HuH-7.5 (cell line): ENCODE data around the gene SLC25A1.

Experiments
- DNase-seq: peaks from one replicate; pipeline ENCODE4 v3.0.0; 2011; ENCODE audit warnings: low spot score

Gene SLC25A1

DNA sequence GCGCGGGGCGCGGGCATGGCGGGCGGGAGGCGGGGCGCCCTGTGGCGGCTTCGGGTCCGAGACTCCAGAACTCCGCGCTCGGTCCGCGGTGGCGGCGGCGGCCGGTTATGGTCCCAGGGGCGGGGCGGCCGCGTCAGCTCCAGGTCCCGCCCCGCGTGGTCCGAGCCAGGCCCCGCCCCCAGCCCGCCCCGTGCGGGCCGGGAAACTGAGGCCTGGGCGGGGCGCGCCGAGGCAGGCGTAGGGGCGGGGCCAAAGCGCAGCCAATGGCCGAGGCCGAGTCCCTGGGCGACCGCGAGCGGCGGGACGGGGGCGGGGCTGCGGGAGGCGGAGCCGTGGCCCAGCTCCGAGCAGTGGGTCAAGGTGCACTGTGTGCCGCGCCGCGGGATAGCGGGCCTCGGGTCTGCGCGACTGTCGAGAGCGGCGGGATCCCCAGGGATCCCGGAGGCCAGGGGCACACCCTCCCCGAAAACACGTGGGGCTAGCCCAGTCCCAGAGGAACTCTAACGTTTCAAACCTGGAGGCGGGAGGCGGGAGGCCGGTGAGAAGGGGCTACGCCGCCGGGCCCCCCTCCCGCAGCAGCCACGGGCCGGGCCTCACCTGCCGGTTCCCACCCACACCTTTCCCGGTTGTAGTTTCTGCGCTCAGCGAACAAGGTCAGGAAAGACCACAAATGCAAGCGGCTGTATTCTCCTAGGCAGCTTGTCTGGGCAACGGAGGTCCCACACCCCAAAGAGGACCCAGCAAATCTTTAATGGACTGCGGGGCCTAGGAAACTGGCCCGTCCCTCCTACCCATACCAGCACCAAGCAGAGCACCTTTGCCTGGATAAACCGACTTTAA lies at the start of gene SLC25A1:
Gene SLC25A1, minus strand, starts transcription at position 80 of the 840 bp plus-strand sequence. Its CDS starts 63 bp downstream, at position 17.
- DNase-seq: peak; percentile 91

DNA sequence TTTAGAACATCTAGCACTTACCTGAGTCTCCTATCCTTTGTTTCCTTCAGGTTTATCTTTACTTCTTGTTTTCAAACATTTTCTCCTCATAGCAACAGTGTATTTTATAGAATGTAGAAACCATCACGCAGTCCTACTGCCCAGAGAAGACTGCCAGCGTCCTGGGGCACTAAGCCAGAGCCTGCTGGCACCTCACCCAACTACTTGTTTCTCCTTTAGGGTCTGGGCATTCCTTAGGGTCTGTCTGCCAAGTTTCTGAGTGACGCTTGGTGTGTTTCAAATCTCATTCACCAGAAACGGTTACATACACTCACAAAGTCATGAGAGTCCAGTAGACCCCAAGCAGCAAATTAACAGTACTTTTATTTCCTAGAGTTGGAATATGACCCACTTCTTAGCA lies 49.6 kb upstream of the SLC25A1 start:
- no peak for DNase-seq

DNA sequence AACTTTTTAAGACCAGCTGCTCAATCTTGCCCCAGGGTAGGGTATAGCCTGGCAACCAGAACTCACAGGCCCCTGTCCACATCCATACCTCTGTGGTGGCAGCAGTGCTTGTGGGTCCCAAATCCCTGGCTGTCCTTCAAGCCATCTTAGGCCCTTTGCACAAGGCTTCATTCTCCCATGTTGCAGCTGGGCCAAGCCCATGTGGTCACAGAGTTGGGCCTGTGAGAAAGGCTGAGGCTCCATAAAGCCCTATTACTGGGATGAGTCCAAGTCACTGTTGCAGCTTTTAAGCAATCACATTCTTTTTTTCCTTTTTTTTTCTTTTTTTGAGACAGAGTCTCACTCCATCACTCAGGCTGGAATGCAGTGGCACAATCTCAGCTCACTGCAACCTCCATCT lies 47.9 kb upstream of the SLC25A1 start:
- DNase-seq: no peak

DNA sequence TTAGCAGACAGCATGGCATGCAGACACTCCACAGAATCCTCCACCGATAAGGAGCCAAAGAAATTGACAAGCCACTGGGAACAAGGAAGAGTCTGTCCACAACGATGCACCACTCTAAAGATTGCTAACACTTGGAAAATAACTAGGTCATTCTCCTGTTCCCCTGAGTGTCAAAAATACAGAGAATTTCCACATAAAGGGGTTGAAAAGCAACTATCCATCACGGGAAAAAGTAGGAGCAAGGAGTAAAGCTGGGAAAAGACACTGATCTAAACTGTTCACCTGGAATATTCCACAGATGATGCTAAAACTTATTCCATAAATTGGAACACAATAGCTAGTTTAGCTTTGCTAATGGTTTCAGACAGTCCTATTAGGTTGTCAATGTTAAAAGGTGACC lies 47.0 kb upstream of the SLC25A1 start:
- DNase-seq: no peak

DNA sequence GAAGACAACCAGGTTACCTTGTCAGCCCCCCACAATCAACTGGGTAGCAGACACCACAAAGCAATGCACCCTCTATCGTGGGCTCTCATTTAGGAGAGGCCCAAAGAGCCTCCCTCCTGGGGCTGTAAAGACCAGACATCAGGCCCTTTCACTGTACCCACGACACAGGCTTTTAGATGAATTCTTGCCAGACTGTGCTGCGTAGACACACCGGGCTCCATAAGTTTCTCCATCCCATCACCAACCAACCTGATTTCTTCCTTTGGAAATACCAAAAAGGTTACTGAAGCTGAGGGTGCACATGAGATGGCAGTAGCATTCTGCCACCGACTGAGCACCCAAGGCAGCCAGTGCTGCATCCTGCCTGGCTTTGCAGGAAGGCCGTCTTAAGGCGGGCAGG lies 46.4 kb upstream of the SLC25A1 start:
- DNase-seq: no peak

DNA sequence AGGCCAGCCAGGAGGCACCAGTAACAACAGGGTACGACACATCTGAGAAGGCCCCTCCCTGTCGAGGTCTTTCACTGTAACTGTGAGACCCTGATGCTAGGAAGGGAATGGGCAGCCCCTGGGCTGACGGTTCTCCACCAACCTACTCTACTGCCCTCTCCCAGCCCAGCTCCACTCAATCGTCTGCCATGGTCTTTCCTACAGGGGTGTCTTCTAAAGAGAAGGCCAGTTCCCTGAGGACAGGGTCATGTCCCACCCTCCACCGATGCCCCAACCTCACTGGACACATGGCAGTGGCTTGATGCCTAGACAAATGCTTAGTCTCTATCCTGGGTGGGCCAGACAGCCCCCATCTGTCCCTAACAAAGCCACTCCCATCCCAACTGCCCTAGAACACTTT lies 46.0 kb upstream of the SLC25A1 start:
- no peak for DNase-seq

DNA sequence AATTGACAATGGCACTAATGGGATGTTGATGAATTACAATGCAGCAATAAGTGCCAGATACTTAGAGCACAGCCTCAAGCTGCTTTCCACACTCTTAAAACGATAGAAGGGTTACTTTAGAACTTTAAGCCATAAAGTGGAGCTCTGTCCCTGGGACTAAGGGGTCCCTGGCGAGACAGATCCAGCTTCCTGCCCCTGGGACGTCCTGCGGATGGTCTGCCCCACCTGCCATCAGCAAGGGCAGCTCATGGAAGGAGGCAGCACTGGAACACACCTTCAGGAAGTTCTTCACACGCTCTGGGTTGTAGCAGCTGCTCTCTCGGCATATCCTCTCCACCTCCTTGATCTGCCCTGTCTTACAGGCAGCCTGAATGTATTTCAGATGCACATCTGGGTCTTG lies 45.1 kb upstream of the SLC25A1 start:
- no peak for DNase-seq

DNA sequence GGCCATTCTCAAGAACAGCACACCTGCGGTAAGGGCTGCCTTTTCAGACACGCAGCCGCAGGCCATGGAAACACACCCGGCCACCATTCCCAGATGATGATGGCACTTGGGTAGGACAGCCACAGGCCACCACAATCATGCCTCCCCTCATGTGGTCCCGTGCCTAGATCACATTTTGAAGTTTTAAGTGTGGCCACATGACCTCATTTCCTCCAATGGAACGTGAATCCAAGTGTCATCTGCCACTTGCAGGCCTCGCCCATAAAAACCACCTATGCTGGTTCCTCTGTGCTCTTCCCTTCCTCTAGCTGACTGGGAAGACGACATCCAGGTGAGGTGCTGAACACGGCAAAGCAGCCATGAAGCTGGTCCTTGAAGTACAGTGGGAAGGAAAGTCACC lies 44.6 kb upstream of the SLC25A1 start:
- no peak for DNase-seq

DNA sequence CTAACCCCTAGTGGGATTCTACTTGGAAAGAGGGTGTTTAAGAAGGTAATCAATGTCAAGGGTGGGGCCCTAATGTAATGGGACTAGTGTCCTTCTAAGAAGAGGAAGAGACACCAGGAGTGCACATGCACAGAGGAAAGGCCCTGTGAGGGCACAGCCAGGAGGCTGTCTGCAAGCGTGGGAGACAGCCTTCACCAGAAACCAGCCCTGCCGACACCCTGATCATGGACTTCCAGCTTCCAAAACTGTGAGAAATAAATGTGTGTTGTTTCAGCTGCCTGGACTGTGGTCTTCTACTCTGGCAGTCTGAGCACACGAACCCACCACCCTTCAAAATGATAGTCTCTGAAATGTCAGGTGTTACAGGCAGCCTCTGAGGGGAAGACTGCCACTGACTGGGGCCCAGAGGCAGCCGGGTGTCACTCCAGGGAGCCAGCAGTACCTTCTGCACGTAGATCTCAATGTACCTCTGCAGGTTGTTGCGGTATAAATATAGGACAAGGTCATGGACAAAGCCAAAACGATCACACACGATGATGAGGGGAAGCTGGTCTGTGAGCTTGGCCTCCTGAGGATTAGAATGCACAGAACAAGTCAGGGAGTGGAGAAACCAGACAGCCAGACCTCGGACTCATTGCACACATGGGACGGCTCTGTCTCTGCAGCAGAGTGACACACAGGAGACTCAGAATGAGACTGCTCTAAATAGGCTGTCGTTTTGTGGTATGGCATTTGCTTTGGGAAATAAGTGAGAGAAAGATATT lies 43.9 kb upstream of the SLC25A1 start:
- DNase-seq: no peak

DNA sequence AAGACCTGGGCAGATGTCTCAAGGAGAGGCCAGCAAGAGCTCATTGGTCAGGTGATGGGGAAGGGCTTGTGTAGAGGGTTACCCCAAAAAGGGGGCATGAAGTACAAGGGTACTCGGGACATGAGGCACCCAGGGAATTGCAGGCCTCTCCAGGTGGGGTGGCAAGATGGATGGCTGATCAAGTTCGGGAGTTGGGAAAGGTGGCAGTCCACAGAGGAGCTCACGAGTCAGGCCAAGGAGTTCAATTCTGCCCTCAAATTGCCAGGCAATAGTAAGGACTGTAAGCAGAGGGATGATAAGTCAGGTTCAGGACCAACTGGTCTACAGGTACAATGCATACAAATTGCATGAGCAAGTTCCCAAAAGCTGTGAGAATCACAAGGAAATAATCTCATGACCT lies 42.3 kb upstream of the SLC25A1 start:
- no peak for DNase-seq

DNA sequence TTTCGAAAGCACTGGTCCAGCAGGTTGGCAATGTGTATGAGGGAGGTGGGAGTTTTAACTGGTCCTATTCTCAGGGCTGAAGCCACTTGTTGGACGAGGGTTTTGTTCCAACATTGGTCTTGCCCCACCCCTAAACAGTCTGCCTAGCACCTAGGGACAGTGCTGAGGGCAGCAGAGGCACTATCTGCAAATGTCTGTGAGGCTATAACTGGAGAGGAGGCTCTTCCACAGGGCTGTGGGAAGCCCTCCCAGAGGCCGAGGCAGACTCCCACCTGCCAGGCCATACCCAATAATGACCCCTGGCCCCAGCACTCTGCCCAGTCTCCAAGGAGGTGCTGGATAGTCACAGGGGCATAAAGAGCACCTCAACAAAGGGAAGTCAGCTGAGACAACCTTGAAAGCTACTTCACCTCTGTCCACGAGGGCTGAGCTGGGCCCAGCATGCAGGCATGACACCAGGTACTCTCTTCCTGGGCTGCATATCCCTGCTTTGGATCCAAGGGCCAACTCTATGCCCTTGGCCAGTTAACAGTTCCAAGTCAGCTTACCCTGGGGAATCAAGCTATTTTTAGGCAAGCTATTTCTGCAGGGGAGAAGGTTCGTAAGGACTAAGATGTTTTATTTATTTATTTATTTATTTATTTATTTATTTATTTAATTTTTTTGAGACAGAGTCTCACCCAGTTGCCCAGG lies 40.2 kb upstream of the SLC25A1 start:
- DNase-seq: no peak

DNA sequence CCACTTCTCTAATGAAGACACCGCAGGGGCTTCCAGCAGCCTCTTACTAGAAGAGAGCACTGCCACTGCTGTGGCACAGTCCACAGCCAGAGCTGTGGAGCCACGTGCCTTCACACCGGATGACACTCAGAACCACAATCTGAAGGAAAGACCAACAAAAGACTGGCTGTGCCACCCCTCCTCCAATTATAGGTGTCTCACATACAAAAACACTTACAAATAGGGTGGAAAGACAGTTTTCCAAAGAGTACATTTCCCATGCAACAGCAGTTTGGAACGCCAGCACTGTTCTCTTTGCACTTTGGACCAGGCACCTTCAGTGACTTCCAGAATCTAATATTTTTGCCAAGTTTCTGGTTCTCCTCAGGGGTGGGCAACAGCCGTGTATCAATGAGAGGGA lies 38.0 kb upstream of the SLC25A1 start:
- no peak for DNase-seq

DNA sequence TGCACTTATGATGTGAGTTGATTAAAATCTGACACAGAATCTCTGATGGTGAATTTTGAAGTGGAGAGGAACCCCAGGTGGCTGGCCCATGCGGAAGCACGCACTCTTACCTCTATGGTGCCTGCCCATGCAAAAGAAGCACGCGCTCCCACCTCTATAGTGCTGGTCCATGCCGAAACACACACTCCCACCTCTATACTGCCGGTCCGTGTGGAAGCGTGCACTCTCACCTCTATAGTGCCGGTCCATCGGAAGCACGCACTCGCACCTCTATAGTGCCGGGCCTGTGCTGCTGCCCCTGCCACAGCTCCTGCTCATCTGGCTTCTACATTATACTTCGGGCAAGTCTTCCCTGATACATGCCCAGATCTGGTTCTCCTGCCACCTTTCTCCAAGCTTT lies 36.8 kb upstream of the SLC25A1 start:
- no peak for DNase-seq

DNA sequence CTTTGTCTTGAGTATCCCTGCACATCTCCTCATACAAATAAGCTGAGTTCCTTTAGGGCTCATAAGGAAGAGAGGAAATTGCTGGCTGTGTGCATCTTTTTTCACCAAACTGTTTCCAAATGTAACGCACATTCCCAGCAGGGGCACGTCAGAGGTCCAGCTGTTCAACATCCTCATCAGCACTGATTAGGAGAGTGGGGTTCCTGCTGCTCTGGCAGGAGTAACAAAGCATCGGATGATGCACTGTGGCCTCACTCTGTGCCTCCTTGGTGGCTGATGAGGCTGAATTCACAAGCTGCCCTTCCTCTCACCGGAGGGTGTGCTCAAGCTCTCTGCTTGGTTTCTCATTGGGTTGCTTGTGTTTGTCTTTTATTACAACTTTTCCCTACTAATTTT lies 35.5 kb upstream of the SLC25A1 start:
- DNase-seq: no peak

DNA sequence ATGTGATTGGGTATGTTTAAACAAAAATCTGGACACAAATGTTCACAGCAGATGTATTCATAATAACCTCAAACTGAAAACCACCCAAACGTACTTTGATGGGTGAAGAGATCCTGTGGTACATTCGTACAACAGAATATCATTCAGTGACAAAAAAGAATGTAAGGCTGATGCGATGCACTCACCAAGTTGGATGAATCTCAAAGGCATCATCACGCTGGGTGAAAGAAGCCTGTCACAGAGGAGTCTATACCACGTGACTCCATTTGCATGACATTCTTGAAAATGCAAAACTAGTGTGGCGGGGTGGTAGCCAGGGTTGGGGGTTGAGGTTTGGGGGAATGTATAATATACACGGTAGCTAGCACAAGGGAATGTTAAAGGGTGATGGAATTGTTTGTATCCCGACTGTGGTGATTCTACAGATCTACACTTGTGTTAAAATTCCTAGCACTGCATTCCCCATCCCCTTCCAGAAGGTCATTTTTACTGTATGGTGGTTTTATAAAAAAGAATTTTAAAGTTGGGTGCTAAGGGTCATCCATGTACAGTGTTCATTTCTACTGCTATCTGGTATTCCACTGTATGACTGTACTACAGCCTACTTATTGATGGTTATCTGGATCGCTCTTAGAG lies 35.0 kb upstream of the SLC25A1 start:
- no peak for DNase-seq

DNA sequence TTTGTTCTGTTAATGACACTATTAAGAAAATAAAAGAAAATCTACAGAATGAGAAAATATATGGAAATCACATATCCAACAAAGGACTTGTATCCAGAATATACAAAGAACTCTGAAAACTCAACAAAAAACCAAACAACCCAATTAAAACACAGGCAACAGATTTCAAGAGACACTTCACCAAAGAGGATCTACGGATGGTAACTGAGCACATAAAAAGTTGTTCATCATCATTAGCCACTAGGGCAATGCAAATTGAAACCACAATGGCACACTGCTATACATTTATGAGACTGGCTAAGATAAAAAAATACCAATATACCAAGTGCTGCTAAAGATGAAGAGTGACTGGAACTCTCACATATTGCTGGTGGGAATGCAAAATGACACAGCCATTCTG lies 34.5 kb upstream of the SLC25A1 start:
- no peak for DNase-seq

DNA sequence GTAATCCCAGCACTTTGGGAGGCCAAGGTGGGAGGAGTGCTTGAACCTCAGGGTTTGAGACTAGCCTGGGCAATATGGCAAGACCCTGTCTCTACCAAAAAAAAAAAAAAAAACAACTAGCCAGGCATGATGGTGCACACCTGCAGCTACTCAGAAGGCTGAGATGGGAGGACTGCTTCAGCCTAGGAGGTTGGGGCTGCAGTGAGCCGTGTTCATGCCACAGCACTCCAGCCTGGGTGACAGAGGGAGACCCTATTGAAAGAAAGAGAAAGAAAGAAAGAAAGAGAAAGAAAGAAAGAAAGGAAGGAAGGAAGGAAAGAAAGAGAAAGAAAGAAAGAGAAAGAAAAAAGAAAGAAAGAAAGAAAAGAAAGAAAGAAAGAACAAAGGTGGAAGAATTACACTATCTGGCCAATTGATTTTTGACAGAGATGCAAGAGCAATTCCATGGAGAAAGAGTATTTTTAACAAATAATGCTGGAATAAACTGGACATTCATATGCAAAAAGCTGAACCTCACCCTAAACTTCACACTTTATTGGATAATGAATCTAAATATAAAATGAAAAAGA lies 33.9 kb upstream of the SLC25A1 start:
- no peak for DNase-seq

DNA sequence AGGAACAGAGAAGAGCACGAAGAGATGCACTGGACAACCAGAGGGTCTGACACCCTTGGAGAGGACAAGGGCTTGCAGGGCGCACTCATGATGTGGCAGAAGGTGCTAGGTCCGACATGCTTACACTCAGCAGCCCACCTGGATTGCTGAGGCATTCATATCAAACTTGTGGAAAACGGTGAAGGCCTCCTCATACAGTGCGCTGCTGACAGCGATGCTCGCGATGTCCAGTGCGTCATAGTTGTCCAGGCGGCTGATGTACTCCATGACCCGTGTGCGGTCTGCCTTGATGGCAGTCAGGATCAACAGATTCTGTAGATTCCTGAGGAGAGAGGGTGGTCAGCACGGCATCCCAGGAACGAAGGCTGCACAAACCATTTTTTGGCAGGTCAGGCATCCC lies 31.7 kb upstream of the SLC25A1 start:
- no peak for DNase-seq

DNA sequence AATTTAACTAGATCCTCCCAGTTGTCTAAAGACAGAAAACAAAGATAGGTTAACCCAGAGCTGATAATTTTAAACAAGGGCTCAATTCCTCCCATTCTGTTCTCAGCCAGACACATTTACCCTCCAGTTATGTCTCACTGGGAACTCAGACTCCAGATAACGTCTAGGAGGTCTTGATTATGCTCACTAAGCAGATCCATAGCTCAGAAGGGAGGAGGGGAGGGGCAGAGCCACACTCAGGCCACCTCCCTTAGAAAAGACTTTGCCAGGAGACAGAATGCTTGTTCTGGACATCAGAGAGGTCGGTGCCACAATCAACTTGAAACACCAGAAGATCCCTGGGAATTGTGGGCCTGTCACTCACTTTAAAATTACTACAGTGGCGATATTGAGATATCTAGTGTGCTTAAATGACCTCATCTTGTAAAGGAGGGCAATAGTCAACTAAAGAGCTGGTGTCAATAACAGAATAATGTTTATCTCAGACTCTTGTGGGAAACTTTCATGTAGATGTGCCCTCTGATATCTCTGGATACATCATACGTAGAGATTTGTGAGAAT lies 29.8 kb upstream of the SLC25A1 start:
- no peak for DNase-seq

DNA sequence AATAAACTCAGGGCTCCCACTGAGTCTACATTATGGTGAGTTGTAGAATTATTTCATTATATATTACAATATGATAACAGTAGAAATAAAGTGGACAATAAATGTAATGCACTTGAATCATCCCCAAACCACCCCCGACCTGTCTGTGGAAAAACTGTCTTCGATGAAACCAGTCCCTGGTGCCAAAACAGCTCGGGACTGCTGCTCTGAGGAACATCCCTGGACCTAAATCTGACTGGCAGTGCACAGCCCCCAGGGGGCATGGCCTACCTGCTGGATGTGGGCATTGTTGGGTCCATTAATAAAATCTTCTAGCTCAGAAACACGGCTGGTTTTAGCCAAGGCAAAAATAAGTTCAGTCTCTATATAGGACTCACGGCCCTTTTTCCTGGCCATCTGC lies 29.3 kb upstream of the SLC25A1 start:
- DNase-seq: no peak

DNA sequence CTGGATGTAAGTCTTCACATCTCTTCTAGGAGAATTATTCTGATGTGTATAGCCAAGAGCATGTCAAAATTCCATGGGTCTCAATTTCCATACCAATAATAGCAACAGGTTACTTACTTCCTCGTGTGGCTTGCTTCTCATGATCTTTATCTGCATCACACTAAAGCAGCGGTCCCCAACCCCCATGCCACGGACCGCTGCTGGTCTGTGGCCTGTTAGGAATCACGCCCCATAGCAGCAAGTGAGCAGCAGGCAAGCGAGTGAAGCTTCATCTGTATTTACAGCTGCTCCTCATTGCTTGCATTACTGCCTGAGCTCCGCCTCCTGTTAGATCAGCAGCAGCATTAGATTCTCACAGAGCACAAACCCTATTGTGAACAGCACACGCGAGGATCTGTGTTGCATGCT lies 28.9 kb upstream of the SLC25A1 start:
- DNase-seq: no peak

DNA sequence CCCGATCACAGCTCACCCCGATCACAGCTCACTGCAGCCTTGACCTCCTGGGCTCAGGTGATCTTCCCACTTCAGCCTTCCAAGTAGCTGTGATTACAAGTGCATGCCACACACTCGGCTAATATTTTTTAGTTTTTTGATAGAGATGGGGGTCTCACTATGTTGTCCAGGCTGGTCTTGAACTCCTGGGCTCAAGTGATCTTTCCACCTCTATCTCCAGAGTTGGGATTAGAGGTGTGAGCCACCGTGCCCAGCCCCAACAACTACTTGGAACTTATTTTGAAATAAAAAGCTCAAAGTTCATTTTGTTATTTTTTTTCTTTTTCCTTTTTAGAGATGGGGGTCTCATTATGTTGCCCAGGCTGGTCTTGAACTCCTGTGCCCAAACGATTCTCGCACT lies 27.8 kb upstream of the SLC25A1 start:
- DNase-seq: no peak
